WI38 (cell line): ENCODE results near the gene RASGRP2.

ENCODE experiments used
- H3K4me3 ChIP-seq: 2 replicates; pipeline ENCODE4 v1.5.1; 2011; ENCODE audit warnings: low read depth, mild to moderate bottlenecking, control low read depth, low read length
- CTCF ChIP-seq: IDR thresholded peaks from 2 replicates; pipeline ENCODE4 v1.5.1; 2012; ENCODE audit warnings: low read depth, mild to moderate bottlenecking, control low read depth, low read length

RASGRP2 gene

GRCh38 chr11:64731601-64732000, 12.3 kb downstream of the RASGRP2 start:
- no peak overlapping the region for H3K4me3 ChIP-seq
- TF ChIP-seq CTCF: no peak

- no peak for TF ChIP-seq CTCF
- no peak overlapping the region for H3K4me3 ChIP-seq
Observed at GRCh38 chr11:64729851-64730382, 14.0 kb downstream of the RASGRP2 start.

GRCh38 chr11:64728757-64729365, 15.1 kb downstream of the RASGRP2 start:
- TF ChIP-seq CTCF: no peak
- H3K4me3 ChIP-seq: no peak overlapping the region

- TF ChIP-seq CTCF: no peak
- H3K4me3 ChIP-seq: no peak overlapping the region
Observed at GRCh38 chr11:64726867-64727530, 16.9 kb downstream of the RASGRP2 start.

GRCh38 chr11:64726211-64726641, 17.7 kb downstream of the RASGRP2 start:
- TF ChIP-seq CTCF: no peak
- no peak overlapping the region for H3K4me3 ChIP-seq

GRCh38 chr11:64724863-64725532, 18.9 kb downstream of the RASGRP2 start:
- no peak for TF ChIP-seq CTCF

More at GRCh38 chr11:64724863-64725532, 18.9 kb downstream of the RASGRP2 start:
- no peak overlapping the region for H3K4me3 ChIP-seq
